Amygdala (tissue), 56 donors: ENCODE results near the gene C4BPA.

Experiments used
- DNase-seq, 56 donors: peaks; one replicate each; lab custom pipeline; 2025; lab: John Stamatoyannopoulos, UW

Gene C4BPA

GRCh38 chr1:207103892-207104373 lies at the start of gene C4BPA:
Gene C4BPA, plus strand, starts transcription at chr1:207104233. Its CDS starts 8,793 bp downstream, at chr1:207113026.
- DNase-seq: no peak

DNA sequence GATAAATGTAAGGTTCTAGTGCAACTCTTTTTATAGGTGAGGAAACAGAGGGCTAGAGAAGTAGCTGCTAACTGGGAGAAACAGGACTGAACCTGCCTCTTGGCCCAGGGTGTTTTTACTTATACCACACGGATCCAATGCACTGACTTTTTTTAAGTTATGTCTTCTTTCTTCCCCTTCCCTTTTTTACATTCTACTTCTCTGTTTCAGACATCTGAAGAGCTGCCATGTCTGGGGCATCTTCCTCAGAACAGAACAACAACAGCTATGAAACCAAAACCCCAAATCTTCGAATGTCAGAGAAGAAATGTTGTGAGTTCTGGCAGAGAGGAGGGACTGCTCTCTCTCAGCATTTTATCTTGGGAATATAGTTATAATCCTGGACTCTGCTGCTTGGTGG lies 49.5 kb upstream of the C4BPA start:
- no peak for DNase-seq

GRCh38 chr1:207055386-207056001 lies 48.5 kb upstream of the C4BPA start:
- DNase-seq: no peak

GRCh38 chr1:207056673-207057072 lies 47.4 kb upstream of the C4BPA start:
- no peak for DNase-seq

GRCh38 chr1:207058252-207058651 lies 45.8 kb upstream of the C4BPA start:
- no peak for DNase-seq

DNA sequence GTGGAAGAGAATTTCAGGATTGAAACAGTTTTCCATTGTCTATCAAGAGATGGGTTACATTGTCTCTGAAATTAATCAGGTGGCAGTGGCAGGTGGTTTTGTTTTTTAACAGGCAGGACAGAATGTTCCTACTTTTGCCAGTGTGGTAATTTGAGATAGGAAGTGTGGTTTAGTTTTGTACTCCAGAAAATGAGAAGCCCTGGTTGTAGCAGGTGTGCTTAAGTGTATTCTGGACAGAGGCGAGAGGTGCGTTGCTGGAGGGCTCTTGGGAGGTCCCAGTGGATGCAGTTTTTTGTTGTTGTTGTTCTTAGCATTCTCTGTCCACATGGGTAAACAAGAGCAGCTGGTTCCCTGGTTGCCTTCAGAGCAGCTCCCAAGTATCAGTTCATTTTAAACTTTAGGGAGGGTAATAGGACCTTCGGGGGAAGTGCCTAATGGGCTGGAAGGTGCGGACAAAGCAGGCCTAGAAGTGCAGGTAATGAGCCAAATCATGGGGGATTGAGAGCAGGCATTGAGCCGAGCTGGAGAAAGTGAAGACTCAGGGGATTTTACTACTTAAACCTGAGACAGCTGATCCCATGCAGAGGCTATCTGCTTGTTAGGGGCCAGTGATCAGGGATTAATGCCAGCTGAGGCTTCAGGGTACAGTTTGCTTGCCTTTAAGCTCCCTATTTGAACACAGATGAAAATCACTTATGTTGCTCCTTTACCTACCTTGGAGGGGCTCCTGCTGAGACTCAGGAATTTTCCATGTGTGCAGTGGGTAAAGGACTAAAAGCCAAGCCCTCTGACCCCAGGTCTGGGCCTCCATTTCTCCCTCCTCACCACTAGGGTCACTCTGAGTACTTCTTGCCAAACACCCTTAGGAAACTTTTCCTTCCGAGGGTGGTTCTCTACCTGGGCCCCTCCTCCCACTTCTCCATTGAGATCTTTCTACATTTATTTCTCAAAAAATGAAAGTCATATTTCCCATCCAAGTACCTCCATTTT lies 44.9 kb upstream of the C4BPA start:
- no peak for DNase-seq

DNA sequence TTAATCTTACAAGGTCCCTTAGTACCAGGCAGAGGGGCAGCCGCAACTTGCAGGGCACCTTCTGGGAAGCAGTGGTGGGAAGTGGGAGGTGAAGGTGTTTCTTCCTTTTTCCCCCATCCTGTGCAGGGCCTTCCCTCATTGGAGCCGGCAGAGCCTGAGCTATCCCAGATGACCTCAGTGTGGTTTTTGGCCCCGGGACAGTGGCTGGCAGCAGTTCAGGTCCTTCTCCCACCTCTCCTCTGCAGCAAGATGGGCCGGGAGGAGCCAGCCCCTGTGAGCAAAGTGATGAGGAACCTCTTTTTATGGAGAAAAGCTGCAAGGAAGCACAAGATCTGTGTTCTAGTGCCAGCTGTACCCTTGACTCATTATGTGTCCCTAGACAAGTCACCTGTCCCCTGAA lies 44.2 kb upstream of the C4BPA start:
- DNase-seq: no peak

DNA sequence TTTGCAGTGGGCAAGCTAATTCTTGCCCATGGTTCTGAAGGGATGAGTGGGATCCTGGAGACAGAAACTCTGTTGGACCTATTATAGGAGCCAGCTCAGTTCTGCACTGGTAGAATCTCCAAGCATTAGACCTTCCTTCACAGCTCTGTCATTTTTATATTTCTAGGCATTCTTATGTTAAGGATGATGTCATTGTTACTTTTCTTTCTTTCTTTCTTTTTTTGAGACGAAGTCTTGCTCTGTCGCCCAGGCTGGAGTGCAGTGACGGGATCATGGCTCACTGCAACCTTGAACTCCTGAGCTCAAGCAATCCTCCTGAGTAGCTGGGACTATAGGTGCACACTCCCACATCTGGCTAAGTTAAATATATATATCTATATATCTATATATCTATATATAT lies 43.4 kb upstream of the C4BPA start:
- no peak for DNase-seq

DNA sequence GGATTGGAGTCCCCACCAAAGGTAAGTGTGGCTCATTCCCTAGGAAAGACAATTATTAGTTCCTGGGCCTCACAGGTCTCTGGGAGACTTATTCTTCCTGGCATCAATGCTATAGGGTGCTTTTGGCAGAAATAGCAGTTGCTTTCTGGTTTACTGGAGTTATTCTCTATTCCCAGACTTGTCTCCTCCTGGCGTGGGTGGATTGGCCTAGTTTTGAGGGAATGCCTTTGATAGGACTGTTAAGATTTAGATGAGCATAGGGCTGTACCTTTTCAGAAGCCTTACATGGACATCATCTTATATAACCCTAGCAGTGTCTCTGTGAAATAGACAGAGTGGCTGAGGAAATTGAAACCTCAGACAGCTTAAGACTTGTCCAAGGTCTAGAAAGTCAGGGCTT lies 42.0 kb upstream of the C4BPA start:
- no peak for DNase-seq

GRCh38 chr1:207063014-207063413 lies 41.0 kb upstream of the C4BPA start:
- DNase-seq: no peak

GRCh38 chr1:207064561-207064960 lies 39.5 kb upstream of the C4BPA start:
- DNase-seq: peak in 21 of 56 donors; percentile 6 to 64 (median 33)

DNA sequence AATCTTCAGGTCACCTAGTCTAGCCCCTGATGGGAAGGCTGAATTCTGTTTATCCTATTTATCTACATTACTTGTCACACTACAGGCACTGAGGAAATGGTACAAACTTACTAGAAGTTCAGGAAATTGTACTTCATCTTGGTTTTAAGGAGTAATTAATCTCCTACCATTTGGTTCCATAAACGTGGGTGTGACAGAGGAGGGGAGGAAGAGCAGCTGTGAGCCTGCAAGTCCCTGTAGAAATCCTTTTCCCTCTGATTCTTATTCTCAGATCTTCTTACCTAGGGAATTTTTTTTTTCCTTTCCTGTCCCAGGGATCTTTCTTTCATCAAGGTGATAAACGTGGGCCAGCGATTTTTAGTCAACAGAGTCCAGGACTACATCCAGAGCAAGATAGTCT lies 36.8 kb upstream of the C4BPA start:
- no peak for DNase-seq

- DNase-seq: no peak
Observed at GRCh38 chr1:207067665-207068064, 36.4 kb upstream of the C4BPA start.

DNA sequence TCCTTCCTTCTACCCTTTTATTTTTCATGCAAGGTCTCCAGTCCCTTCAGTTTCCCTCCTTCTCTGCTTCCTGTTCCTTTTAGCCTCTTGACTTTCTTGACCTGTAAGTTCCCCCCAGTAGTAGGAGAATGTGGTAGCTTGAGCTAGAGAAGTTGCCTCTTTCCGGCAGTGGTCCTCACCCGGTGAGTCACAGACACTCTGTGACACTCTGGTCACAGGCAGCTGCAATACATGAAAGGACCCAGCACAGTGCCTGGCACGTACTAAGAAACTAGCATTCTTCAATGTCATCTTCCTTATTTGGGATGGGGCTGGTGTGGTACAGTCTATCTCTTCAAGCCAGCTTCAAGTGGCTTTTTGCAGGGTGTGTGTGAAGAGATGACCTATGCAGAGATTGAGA lies 35.0 kb upstream of the C4BPA start:
- no peak for DNase-seq

DNA sequence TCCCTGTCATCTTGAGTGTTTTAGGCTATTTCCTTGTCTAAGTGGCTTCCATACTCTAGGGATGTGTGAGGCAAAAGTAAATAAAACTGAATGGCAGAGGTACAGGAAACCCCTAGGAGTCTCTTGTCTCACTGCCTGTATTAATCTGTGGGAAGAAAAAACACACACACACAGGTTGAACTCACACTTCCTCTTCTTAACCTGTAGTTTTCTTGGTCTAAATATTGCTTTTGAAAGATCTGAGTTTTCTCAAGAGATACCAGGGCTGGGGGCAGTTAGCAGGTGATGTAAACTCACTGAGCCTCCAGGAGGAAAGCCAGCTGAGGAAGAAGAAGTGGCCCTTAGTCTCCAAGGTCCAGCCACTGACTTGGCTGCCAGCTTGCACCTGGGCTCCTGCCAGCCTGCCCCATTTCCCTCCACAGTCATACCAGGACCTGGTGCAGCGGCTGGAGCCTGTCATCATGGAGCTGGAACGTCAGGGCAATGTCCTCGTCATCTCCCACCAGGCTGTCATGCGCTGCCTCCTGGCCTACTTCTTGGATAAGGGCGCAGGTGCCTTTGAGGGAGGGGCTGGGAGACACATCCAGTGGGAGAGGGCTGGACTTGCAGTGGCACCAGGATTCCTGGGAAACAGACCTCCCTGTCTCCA lies 34.1 kb upstream of the C4BPA start:
- peak in 8 of 56 donors; percentile 3 to 43 (median 22) for DNase-seq

DNA sequence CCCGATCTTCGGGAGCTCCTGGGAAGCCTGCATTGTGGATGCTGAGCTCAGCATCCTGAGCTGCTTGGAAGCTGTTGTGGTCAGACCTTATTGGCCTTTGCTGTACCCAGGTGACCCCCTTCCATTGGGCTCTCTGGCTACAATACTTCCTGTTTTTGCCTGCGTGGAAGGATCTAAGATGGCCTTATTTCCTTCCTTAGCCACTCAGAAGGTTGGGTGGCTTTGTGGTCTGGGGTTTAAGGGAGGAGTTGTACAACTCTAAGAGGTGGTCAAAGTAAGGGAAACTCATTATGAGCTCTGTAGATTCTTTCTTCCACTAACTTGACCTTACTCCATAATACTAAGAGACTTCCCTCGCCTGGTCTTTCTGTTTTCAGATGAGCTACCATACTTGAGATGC lies 33.2 kb upstream of the C4BPA start:
- DNase-seq: no peak

GRCh38 chr1:207071426-207071825 lies 32.6 kb upstream of the C4BPA start:
- DNase-seq: no peak

DNA sequence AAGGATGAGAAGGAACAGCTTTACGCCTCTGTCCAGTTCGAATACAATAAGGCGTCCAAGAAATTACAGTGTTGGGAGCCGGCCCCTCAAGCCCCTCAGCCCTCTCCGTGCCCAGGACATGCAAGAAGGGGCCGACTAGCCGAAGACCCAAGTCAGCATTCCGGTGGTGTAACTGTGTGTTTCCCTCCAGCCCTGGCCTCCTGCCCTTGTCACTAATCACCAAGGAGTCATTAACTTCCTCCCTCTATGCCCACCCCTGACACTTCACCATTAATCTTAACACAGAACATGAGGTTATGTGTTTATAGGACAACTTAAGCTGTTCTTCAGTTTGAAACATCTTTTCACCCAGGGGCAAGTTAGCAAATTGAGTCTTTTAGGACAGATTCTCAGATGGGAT lies 31.8 kb upstream of the C4BPA start:
- DNase-seq: no peak

DNA sequence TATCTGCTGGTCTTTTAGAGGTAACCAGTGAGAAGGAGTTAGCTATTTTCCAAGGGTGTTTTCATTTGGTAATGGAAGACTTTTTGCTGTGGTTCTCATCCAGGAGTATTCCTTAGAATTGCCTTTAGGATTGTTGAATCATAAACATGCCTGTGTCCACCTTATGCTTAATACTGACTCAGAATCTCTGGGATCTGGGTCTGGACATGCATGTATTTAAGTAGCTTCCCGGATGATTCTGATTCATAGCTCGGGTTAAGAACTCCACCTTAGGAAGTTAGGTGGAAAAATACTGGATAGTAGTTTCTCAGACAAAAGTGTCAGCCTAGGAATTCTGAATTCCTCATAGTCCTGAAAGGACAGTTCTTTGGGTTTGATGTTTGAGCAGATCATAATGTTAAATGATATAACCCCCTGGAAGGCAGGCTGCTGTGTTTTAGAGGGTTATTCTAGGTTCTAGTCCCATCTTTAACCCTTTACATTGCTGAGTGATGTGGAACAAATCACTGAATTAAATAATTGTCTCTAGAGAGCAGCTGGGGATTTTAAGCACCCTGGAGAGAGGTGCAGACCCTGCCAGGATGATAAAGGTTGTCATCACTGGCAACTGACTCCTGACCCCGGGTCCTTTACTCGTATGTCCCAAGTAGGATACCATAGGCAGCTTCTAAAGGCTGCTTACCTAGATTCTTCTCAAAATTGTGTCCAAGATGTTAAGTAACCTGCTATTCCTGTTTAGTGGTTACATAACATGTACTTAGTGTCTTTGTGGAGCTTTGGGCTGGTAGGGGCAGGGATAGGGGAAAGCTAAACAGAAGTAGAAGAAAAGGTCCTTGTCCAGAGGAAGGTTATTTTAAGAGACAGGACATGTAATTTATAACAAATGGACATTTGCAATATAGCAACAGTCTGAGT lies 29.9 kb upstream of the C4BPA start:
- no peak for DNase-seq
